Astrocyte (in vitro differentiated cells and primary cell): ENCODE measurements around the gene DLG1. TPM values are rescaled to one million over a fixed set of nuclear protein-coding genes. Genes with fewer than 3 reads are reported as not detected.

Source experiments
- DNase-seq: peaks from one replicate; pipeline ENCODE4 v3.0.0-alpha.2; 2010; ENCODE audit warnings: low read depth
- FAIRE-seq: peaks from 2 replicates; lab custom pipeline; 2011; peaks lifted over from hg19 to GRCh38; lab: Jason Lieb, UNC
- H2AFZ ChIP-seq: 2 replicates; pipeline ENCODE4 v1.6.0; 2012; ENCODE audit warnings: low read depth, low read length, inconsistent platforms
- H3K27ac ChIP-seq: 2 replicates; pipeline ENCODE4 v1.5.1; 2011; ENCODE audit warnings: low read depth, low read length, inconsistent platforms
- H3K27me3 ChIP-seq: 2 replicates; pipeline ENCODE4 v1.6.0; 2011; ENCODE audit warnings: low read length, inconsistent platforms; ENCODE audit not compliant: insufficient read depth
- H3K36me3 ChIP-seq: 2 replicates; pipeline ENCODE4 v1.5.1; 2011; ENCODE audit warnings: low read length, inconsistent platforms; ENCODE audit not compliant: insufficient read depth
- H3K4me1 ChIP-seq: 2 replicates; pipeline ENCODE4 v1.5.1; 2011; ENCODE audit warnings: low read length, inconsistent platforms; ENCODE audit not compliant: insufficient read depth
- H3K4me2 ChIP-seq: 2 replicates; pipeline ENCODE4 v1.6.0; 2012; ENCODE audit warnings: low read length, inconsistent platforms
- H3K4me3 ChIP-seq: 2 replicates; pipeline ENCODE4 v1.5.1; 2011; ENCODE audit warnings: low read depth, mild to moderate bottlenecking, low read length, inconsistent platforms; ENCODE audit not compliant: insufficient read depth
- H3K79me2 ChIP-seq: 2 replicates; pipeline ENCODE4 v1.6.0; 2012; ENCODE audit warnings: mild to moderate bottlenecking, low read length, inconsistent platforms; ENCODE audit not compliant: insufficient read depth
- H3K9ac ChIP-seq: 2 replicates; pipeline ENCODE4 v1.6.0; 2012; ENCODE audit warnings: mild to moderate bottlenecking, low read length, inconsistent platforms
- H3K9me3 ChIP-seq: 2 replicates; pipeline ENCODE4 v1.5.1; 2012; ENCODE audit warnings: low read depth, mild to moderate bottlenecking, low read length, inconsistent platforms; ENCODE audit not compliant: insufficient read depth
- H4K20me1 ChIP-seq: 2 replicates; pipeline ENCODE4 v1.6.0; 2012; ENCODE audit warnings: low read length, inconsistent platforms; ENCODE audit not compliant: insufficient read depth
- H3K27ac Mint-ChIP-seq: one replicate; pipeline ENCODE4 v1.8.0; 2021; ENCODE audit warnings: mild to moderate bottlenecking, mixed read lengths; ENCODE audit not compliant: unreplicated experiment
- H3K27me3 Mint-ChIP-seq: one replicate; pipeline ENCODE4 v1.8.0; 2021; ENCODE audit warnings: low read depth, mixed read lengths; ENCODE audit not compliant: unreplicated experiment
- H3K36me3 Mint-ChIP-seq: one replicate; pipeline ENCODE4 v1.8.0; 2021; ENCODE audit warnings: low read depth, mixed read lengths; ENCODE audit not compliant: unreplicated experiment
- H3K4me1 Mint-ChIP-seq: one replicate; pipeline ENCODE4 v1.8.0; 2021; ENCODE audit warnings: low read depth, mixed read lengths; ENCODE audit not compliant: unreplicated experiment
- H3K4me3 Mint-ChIP-seq: one replicate; pipeline ENCODE4 v1.8.0; 2021; ENCODE audit warnings: mild to moderate bottlenecking, moderate library complexity, mixed read lengths; ENCODE audit not compliant: unreplicated experiment
- H3K9me3 Mint-ChIP-seq: one replicate; pipeline ENCODE4 v1.8.0; 2021; ENCODE audit warnings: mild to moderate bottlenecking, mixed read lengths; ENCODE audit not compliant: unreplicated experiment
- CTCF ChIP-seq: IDR thresholded peaks from 2 replicates; pipeline ENCODE4 v1.5.1; 2011; ENCODE audit warnings: low read depth, mild to moderate bottlenecking, inconsistent platforms, low read length, moderate library complexity; ENCODE audit not compliant: insufficient read depth
- EZH2 ChIP-seq: IDR thresholded peaks from 2 replicates; pipeline ENCODE4 v1.6.1; 2012; ENCODE audit warnings: mild to moderate bottlenecking, low read length, inconsistent platforms; ENCODE audit not compliant: insufficient read depth
- total RNA-seq: library from RNA; stranded (reverse); gene quantifications from 2 replicates; pipeline ENCODE4 v1.2.1, GENCODE V29; 2021

The DLG1 gene
- total RNA-seq, 1 donor from 2014 or later: 210 TPM

- peaks cover 4% of the 10 kb centered on the region for H3K4me1 ChIP-seq
- FAIRE-seq: no peak
- H3K4me2 ChIP-seq: no peak overlapping the region
- Mint-ChIP-seq H3K27me3 (peaks cover 7% of the 10 kb centered on the region), H3K4me3 (no peak overlapping the region), H3K9me3 (no peaks in the 10 kb centered on the region), H3K36me3 (peaks cover 3% of the 10 kb centered on the region), H3K27ac (no peak overlapping the region), H3K4me1 (peaks cover 24% of the 10 kb centered on the region)
- no peaks in the 10 kb centered on the region for H4K20me1 ChIP-seq
- H2AFZ ChIP-seq: no peak overlapping the region
- no peaks in the 10 kb centered on the region for H3K9me3 ChIP-seq
- no peak overlapping the region for H3K27ac ChIP-seq
- no peaks in the 10 kb centered on the region for H3K79me2 ChIP-seq
- TF ChIP-seq EZH2 (no peak), CTCF (no peak)
- H3K27me3 ChIP-seq: no peaks in the 10 kb centered on the region
- H3K36me3 ChIP-seq: no peaks in the 10 kb centered on the region
- DNase-seq: no peak
- H3K9ac ChIP-seq: no peak overlapping the region
- H3K4me3 ChIP-seq: no peak overlapping the region
Observed at GRCh38 chr3:197336348-197336747, 37.9 kb upstream of the DLG1 start.

- H3K4me3 Mint-ChIP-seq: no peak overlapping the region
- Histone ChIP-seq H4K20me1 (no peaks in the 10 kb centered on the region), H3K27ac (no peak overlapping the region), H2AFZ (no peak overlapping the region), H3K27me3 (no peaks in the 10 kb centered on the region), H3K4me2 (no peak overlapping the region), H3K79me2 (no peaks in the 10 kb centered on the region), H3K36me3 (no peaks in the 10 kb centered on the region), H3K9me3 (no peaks in the 10 kb centered on the region), H3K4me1 (peaks cover 4% of the 10 kb centered on the region), H3K4me3 (no peak overlapping the region), H3K9ac (peak overlapping the region; percentile 31)
- TF ChIP-seq EZH2: no peak
- TF ChIP-seq CTCF: no peak
- H3K36me3 Mint-ChIP-seq: peaks cover 3% of the 10 kb centered on the region
- DNase-seq: peak; percentile 54
- peaks cover 24% of the 10 kb centered on the region for H3K4me1 Mint-ChIP-seq
- H3K9me3 Mint-ChIP-seq: no peaks in the 10 kb centered on the region
- peaks cover 7% of the 10 kb centered on the region for H3K27me3 Mint-ChIP-seq
- H3K27ac Mint-ChIP-seq: no peak overlapping the region
- no peak for FAIRE-seq
Observed at GRCh38 chr3:197335428-197336132, 37.2 kb upstream of the DLG1 start.

- H3K36me3 Mint-ChIP-seq: no peaks in the 10 kb centered on the region
- Histone ChIP-seq H3K27ac (no peak overlapping the region), H4K20me1 (no peaks in the 10 kb centered on the region), H3K9me3 (no peaks in the 10 kb centered on the region), H3K4me3 (no peak overlapping the region), H3K36me3 (no peaks in the 10 kb centered on the region), H3K27me3 (no peaks in the 10 kb centered on the region), H3K4me1 (no peaks in the 10 kb centered on the region), H2AFZ (no peak overlapping the region), H3K9ac (no peak overlapping the region), H3K4me2 (no peak overlapping the region), H3K79me2 (no peaks in the 10 kb centered on the region)
- H3K27me3 Mint-ChIP-seq: peaks cover 7% of the 10 kb centered on the region
- no peak overlapping the region for H3K27ac Mint-ChIP-seq
- peak; percentile 35 for DNase-seq
- H3K4me1 Mint-ChIP-seq: peaks cover 13% of the 10 kb centered on the region
- H3K9me3 Mint-ChIP-seq: no peaks in the 10 kb centered on the region
- no peak for TF ChIP-seq EZH2
- TF ChIP-seq CTCF: no peak
- FAIRE-seq: no peak
- no peak overlapping the region for H3K4me3 Mint-ChIP-seq
Observed at GRCh38 chr3:197333901-197334639, 35.7 kb upstream of the DLG1 start.
